Neural cell (in vitro differentiated cells): Measurements from ENCODE around the gene JAZF1. TPM values are rescaled to one million over a fixed set of nuclear protein-coding genes. Genes with fewer than 3 reads are reported as not detected.

Source experiments
- H2AFZ ChIP-seq: fragments of 200-600, 300-800 bp; sonication (generic), shearing (Covaris generic); 2 replicates; pipeline ENCODE4 v1.6.0; 2014; ENCODE audit warnings: low read depth, mild to moderate bottlenecking, antibody characterized with exemption, low read length, moderate library complexity
- H3F3A ChIP-seq: fragments of 200-600 bp; shearing (Covaris generic); 2 replicates; pipeline ENCODE4 v1.6.1; 2016; ENCODE audit warnings: mild to moderate bottlenecking, moderate library complexity, mixed read lengths, antibody characterized with exemption, low read length; ENCODE audit not compliant: insufficient read depth, poor library complexity, severe bottlenecking
- H3K27ac ChIP-seq: fragments of 200-600, 300-800 bp; sonication (generic), shearing (Covaris generic); 2 replicates; pipeline ENCODE4 v1.5.1; 2014; ENCODE audit warnings: mild to moderate bottlenecking, low read length, moderate library complexity
- H3K27me3 ChIP-seq: fragments of 300-800, 200-600 bp; sonication (generic), shearing (Covaris generic); 2 replicates; pipeline ENCODE4 v1.6.0; 2014; ENCODE audit warnings: mild to moderate bottlenecking, low read depth, low read length, moderate library complexity; ENCODE audit not compliant: insufficient read depth
- H3K36me3 ChIP-seq: fragments of 300-800, 200-600 bp; sonication (generic), shearing (Covaris generic); 2 replicates; pipeline ENCODE4 v1.5.1; 2014; ENCODE audit warnings: mild to moderate bottlenecking, antibody characterized with exemption, low read length, moderate library complexity; ENCODE audit not compliant: insufficient read depth
- H3K4me2 ChIP-seq: fragments of 300-800, 200-600 bp; sonication (generic), shearing (Covaris generic); 2 replicates; pipeline ENCODE4 v1.6.0; 2014; ENCODE audit warnings: mild to moderate bottlenecking, low read length
- H3K4me3 ChIP-seq: fragments of 300-800, 200-600 bp; sonication (generic), shearing (Covaris generic); 2 replicates; pipeline ENCODE4 v1.5.1; 2014; ENCODE audit warnings: mild to moderate bottlenecking, low read length, moderate library complexity
- H3K79me2 ChIP-seq: fragments of 200-600 bp; shearing (Covaris generic); replicated peaks from 2 replicates; pipeline ENCODE4 v1.6.0; 2014; ENCODE audit warnings: mild to moderate bottlenecking, low read length, moderate library complexity; ENCODE audit not compliant: insufficient read depth
- H3K9ac ChIP-seq: fragments of 300-800, 200-600 bp; sonication (generic), shearing (Covaris generic); 2 replicates; pipeline ENCODE4 v1.6.1; 2016; ENCODE audit warnings: mild to moderate bottlenecking, low read length, mixed read lengths
- H3K9me2 ChIP-seq: fragments of 200-600 bp; shearing (Covaris generic); 2 replicates; pipeline ENCODE4 v1.6.1; 2016; ENCODE audit warnings: mild to moderate bottlenecking, low read length, mixed read lengths; ENCODE audit not compliant: insufficient read depth
- H3K9me3 ChIP-seq: fragments of 200-600, 300-800 bp; sonication (generic), shearing (Covaris generic); 2 replicates; pipeline ENCODE4 v1.6.1; 2016; ENCODE audit warnings: mild to moderate bottlenecking, mixed run types, low read length, moderate library complexity, mixed read lengths
- H4K20me1 ChIP-seq: fragments of 200-600 bp; shearing (Covaris generic); 2 replicates; pipeline ENCODE4 v1.6.1; 2016; ENCODE audit warnings: mild to moderate bottlenecking, mixed run types; ENCODE audit not compliant: insufficient read depth
- EP300 ChIP-seq: fragments of 450-650 bp; conservative IDR thresholded peaks from 2 replicates; pipeline ENCODE4 v1.6.1; 2014; ENCODE audit warnings: antibody characterized with exemption, mild to moderate bottlenecking, moderate library complexity; ENCODE audit not compliant: poor library complexity, severe bottlenecking
- EZH2 ChIP-seq: fragments of 200-600, 300-800 bp; shearing (Covaris generic), sonication (generic); IDR thresholded peaks from 2 replicates; pipeline ENCODE4 v1.6.1; 2014; ENCODE audit warnings: antibody characterized with exemption, low read length, borderline replicate concordance, mild to moderate bottlenecking; ENCODE audit not compliant: insufficient read depth, poor library complexity, severe bottlenecking
- MXI1 ChIP-seq: fragments of 450-650 bp; conservative IDR thresholded peaks from 2 replicates; pipeline ENCODE4 v1.6.1; 2014; ENCODE audit warnings: antibody characterized with exemption, mild to moderate bottlenecking; ENCODE audit not compliant: poor library complexity, severe bottlenecking
- POLR2AphosphoS5 ChIP-seq: IDR thresholded peaks from 2 replicates; pipeline ENCODE4 v1.6.1; 2012
- RAD21 ChIP-seq: fragments of 450-650 bp; conservative IDR thresholded peaks from 2 replicates; pipeline ENCODE4 v1.6.1; 2014; ENCODE audit warnings: antibody characterized with exemption, mild to moderate bottlenecking, moderate library complexity
- SMC3 ChIP-seq: fragments of 450-650 bp; conservative IDR thresholded peaks from 2 replicates; pipeline ENCODE4 v1.6.1; 2014; ENCODE audit warnings: antibody characterized with exemption, mild to moderate bottlenecking, moderate library complexity; ENCODE audit not compliant: poor library complexity
- TAF1 ChIP-seq: IDR thresholded peaks from 2 replicates; pipeline ENCODE4 v1.6.1; 2012; ENCODE audit warnings: low read depth
- polyA plus RNA-seq: library from polyadenylated mRNA; depleted of rRNA; stranded (reverse); fragments of >200 nt; gene quantifications from 2 replicates; pipeline ENCODE4 v1.2.3, GENCODE V29; 2014
- TF ChIP-seq, protein P1 (sequence below): IDR thresholded peaks from 2 replicates; pipeline ENCODE4 v1.6.1; 2012; ENCODE audit warnings: borderline replicate concordance
- TF ChIP-seq, protein P2 (sequence below): fragments of 450-650 bp; IDR thresholded peaks from 2 replicates; pipeline ENCODE4 v1.5.1; 2014; ENCODE audit warnings: antibody characterized with exemption, mild to moderate bottlenecking, moderate library complexity; ENCODE audit not compliant: poor library complexity, severe bottlenecking

Gene JAZF1
- polyA plus RNA-seq, 1 donor from 2014 or later, result 29.5 TPM

DNA sequence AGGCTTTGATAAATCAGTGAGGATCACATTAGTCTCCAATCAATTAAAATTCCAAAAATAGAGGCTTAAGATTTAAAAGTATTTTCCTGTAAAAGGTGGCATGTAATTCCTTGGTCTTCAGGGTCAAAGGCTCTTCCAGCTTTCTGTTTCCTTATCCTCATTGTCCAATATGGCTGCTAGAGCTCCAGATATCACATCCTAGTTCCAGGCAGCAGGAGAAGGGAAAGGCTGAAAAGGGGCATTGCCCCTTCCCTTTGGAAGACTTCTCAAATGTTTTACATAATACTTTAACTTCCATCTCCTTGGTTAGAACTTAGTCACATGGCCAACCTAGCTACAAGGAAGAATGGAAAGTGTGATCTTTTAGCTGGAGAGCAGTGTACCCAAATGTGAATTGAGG is 39.2 kb upstream of the JAZF1 start:
- H3K79me2 ChIP-seq, result no peaks in the 10 kb centered on the region
- no peak overlapping the region for H2AFZ ChIP-seq
- no peak overlapping the region for H3K4me3 ChIP-seq
- H3F3A ChIP-seq, result no peaks in the 10 kb centered on the region
- H3K9me3 ChIP-seq, result no peaks in the 10 kb centered on the region
- no peak for TF ChIP-seq TAF1
- TF ChIP-seq, protein P1, sequence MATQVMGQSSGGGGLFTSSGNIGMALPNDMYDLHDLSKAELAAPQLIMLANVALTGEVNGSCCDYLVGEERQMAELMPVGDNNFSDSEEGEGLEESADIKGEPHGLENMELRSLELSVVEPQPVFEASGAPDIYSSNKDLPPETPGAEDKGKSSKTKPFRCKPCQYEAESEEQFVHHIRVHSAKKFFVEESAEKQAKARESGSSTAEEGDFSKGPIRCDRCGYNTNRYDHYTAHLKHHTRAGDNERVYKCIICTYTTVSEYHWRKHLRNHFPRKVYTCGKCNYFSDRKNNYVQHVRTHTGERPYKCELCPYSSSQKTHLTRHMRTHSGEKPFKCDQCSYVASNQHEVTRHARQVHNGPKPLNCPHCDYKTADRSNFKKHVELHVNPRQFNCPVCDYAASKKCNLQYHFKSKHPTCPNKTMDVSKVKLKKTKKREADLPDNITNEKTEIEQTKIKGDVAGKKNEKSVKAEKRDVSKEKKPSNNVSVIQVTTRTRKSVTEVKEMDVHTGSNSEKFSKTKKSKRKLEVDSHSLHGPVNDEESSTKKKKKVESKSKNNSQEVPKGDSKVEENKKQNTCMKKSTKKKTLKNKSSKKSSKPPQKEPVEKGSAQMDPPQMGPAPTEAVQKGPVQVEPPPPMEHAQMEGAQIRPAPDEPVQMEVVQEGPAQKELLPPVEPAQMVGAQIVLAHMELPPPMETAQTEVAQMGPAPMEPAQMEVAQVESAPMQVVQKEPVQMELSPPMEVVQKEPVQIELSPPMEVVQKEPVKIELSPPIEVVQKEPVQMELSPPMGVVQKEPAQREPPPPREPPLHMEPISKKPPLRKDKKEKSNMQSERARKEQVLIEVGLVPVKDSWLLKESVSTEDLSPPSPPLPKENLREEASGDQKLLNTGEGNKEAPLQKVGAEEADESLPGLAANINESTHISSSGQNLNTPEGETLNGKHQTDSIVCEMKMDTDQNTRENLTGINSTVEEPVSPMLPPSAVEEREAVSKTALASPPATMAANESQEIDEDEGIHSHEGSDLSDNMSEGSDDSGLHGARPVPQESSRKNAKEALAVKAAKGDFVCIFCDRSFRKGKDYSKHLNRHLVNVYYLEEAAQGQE, result no peak
- TF ChIP-seq EP300, result no peak
- no peak for TF ChIP-seq EZH2
- TF ChIP-seq MXI1, result no peak
- TF ChIP-seq POLR2AphosphoS5, result no peak
- no peaks in the 10 kb centered on the region for H3K9me2 ChIP-seq
- H3K27me3 ChIP-seq, result no peaks in the 10 kb centered on the region
- no peaks in the 10 kb centered on the region for H3K36me3 ChIP-seq
- H3K4me2 ChIP-seq, result no peak overlapping the region
- no peaks in the 10 kb centered on the region for H4K20me1 ChIP-seq
- no peak overlapping the region for H3K9ac ChIP-seq
- no peak overlapping the region for H3K27ac ChIP-seq

DNA sequence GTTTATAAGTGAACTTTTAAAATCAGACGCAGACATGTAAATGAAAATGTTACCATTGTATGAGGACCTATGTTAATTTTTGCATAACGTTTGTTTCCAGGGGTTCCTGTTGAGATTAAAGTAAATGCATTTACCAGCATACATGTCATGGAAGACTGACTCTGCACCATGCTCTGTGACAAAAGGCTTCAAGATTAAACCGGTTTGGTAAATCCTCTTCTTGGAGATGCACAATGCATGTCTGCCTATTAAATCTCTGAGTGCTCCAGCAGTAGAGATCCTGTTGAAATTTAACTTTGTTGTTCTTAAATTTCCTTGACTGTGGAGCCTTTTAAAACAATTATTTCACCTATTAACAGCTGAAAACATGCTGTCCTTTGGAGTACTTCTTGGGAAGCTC is 36.5 kb upstream of the JAZF1 start:
- no peak overlapping the region for H3K4me2 ChIP-seq
- no peak overlapping the region for H2AFZ ChIP-seq
- TF ChIP-seq, protein P1, result no peak
- H3K9ac ChIP-seq, result no peak overlapping the region
- no peaks in the 10 kb centered on the region for H3K9me3 ChIP-seq
- no peaks in the 10 kb centered on the region for H3K27me3 ChIP-seq
- no peaks in the 10 kb centered on the region for H4K20me1 ChIP-seq
- no peaks in the 10 kb centered on the region for H3K9me2 ChIP-seq
- no peaks in the 10 kb centered on the region for H3K79me2 ChIP-seq
- no peaks in the 10 kb centered on the region for H3K36me3 ChIP-seq
- H3F3A ChIP-seq, result no peaks in the 10 kb centered on the region
- H3K27ac ChIP-seq, result no peak overlapping the region
- H3K4me3 ChIP-seq, result no peak overlapping the region

DNA sequence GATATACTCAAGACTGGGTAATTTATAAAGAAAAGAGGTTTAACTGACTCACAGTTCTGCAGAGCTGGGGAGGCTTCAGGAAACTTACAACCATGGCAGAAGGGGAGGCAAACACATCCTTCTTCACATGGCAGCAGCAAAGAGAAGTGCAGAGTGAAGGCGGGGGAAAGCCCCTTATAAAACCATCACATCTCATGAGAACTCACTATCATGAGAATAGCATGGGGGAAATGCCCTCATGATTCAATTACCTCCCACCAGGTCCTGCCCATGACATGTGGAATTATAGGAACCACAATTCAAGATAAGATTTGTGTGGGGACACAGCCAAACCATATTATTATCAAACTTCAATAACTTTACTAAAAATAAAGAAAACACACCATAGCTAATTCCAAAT is 30.4 kb upstream of the JAZF1 start:
- Histone ChIP-seq H3F3A (no peaks in the 10 kb centered on the region), H4K20me1 (no peaks in the 10 kb centered on the region), H3K27ac (no peak overlapping the region), H2AFZ (no peak overlapping the region), H3K9me2 (no peaks in the 10 kb centered on the region), H3K9me3 (no peaks in the 10 kb centered on the region), H3K4me2 (no peak overlapping the region), H3K27me3 (no peaks in the 10 kb centered on the region), H3K79me2 (no peaks in the 10 kb centered on the region), H3K36me3 (no peaks in the 10 kb centered on the region), H3K9ac (no peak overlapping the region), H3K4me3 (no peak overlapping the region)
- TF ChIP-seq RAD21 (no peak), TAF1 (no peak), MXI1 (no peak), SMC3 (no peak), EP300 (no peak), POLR2AphosphoS5 (no peak), EZH2 (no peak)
- TF ChIP-seq, protein P1, result no peak
- TF ChIP-seq, protein P2, sequence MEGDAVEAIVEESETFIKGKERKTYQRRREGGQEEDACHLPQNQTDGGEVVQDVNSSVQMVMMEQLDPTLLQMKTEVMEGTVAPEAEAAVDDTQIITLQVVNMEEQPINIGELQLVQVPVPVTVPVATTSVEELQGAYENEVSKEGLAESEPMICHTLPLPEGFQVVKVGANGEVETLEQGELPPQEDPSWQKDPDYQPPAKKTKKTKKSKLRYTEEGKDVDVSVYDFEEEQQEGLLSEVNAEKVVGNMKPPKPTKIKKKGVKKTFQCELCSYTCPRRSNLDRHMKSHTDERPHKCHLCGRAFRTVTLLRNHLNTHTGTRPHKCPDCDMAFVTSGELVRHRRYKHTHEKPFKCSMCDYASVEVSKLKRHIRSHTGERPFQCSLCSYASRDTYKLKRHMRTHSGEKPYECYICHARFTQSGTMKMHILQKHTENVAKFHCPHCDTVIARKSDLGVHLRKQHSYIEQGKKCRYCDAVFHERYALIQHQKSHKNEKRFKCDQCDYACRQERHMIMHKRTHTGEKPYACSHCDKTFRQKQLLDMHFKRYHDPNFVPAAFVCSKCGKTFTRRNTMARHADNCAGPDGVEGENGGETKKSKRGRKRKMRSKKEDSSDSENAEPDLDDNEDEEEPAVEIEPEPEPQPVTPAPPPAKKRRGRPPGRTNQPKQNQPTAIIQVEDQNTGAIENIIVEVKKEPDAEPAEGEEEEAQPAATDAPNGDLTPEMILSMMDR, result no peak
